Hindlimb muscle (tissue), 1 donor: ENCODE results near the gene NT5DC4. TPM values are rescaled to one million over a fixed set of nuclear protein-coding genes. Genes with fewer than 3 reads are reported as not detected.

Experiments
- DNase-seq: peaks from one replicate; pipeline ENCODE4 v3.0.0-alpha.2; 2013
- polyA plus RNA-seq: library from polyadenylated mRNA; unstranded; fragments of 120-200 nt; gene quantifications from one replicate; pipeline ENCODE4 v1.2.1, GENCODE V29; 2013; ENCODE audit not compliant: insufficient read length

NT5DC4 gene
- polyA plus RNA-seq, 1 donor, result not detected

DNA sequence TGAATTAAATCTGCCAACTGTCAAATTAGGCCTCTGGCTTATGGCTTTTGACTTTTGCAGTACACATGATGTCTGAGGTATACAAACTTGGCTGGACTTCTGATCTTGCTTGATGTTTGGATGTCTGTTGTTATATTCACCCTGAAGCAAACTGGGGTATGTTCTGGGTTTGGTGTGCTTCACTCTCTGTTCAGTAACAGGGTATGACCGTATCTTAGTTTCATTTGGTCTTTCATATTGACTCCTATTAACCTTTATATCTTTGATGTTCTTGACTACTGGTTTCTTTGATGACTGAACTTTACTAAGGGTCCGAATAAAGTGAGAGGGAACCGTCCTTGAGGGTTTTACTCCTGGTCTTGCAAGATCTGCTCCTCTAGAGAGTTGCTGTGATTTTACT lies 35.4 kb downstream of the NT5DC4 start:
- DNase-seq, result no peak

DNA sequence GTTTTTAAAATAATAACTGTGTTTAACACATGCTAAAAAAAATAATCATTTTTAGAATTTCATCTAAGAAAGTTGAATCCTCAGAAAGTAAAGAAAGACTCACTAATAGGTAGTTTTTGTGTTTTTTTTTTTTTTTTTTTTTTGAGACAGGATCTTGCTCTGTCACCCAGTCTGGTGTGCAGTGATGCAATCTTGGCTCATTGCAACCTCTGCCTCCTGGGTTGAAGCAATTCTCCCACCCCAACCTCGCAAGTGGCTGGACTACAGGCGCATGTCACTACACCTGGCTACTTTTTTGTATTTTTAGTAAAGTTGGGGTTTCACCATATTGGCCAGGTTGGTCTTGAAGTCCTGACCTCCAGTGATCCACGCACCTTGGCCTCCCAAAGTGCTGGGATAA lies 36.4 kb downstream of the NT5DC4 start:
- no peak for DNase-seq

DNA sequence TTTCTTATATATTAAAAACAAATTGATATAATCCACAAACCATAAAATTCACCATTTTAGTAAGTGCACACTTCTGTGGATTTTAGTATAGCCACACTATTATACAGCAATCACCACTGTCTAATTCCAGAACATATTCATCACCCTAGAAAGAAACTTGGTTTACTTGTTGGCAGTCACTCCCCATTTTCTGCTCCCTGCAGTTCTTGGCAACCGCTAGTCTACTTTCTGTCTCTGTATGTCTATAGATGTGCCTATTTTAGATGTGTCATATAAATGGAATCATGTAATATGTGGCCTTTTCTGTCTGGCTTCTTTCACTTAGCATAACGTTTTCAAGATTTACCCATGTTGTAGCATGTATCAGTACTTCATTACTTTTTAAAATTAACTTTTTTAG lies 37.9 kb downstream of the NT5DC4 start:
- DNase-seq, result no peak

DNA sequence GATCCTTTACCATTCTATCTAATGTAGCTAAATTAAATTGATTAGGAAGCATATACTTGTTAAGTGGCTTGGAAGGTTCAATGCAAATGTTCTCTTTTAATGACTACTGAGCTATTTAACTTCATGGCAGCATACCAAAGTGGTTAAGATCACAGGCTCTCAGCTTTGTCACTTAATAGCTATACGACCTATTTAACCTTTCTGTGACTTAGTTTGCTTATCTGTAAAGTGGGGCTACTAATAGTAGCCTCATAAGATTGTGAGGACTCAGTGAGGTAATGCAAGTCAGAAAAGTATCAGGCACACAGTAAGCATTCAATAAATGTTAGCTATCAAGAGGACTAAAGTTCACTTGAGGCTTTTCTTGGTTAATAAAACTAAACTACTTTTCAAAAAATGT lies 39.3 kb downstream of the NT5DC4 start:
- no peak for DNase-seq

DNA sequence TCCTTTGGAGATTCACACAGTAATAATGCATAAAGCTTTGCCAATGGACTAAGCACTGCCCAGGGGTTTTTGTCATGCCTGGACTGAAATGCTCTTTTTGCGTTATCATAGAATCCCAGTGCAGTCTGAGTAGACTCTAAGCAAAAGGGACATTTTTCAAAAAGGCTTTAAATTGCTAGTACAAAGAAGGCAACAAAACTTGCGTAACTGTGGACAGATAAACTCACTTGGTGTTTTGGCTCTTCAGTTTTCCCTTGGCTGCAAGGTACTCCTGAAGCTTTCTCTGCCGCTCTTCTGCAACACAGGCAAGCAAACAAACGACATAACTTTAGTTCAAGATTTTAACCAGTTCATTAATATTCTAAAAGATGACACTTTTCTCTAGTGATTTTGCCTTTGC lies 41.5 kb downstream of the NT5DC4 start:
- no peak for DNase-seq

DNA sequence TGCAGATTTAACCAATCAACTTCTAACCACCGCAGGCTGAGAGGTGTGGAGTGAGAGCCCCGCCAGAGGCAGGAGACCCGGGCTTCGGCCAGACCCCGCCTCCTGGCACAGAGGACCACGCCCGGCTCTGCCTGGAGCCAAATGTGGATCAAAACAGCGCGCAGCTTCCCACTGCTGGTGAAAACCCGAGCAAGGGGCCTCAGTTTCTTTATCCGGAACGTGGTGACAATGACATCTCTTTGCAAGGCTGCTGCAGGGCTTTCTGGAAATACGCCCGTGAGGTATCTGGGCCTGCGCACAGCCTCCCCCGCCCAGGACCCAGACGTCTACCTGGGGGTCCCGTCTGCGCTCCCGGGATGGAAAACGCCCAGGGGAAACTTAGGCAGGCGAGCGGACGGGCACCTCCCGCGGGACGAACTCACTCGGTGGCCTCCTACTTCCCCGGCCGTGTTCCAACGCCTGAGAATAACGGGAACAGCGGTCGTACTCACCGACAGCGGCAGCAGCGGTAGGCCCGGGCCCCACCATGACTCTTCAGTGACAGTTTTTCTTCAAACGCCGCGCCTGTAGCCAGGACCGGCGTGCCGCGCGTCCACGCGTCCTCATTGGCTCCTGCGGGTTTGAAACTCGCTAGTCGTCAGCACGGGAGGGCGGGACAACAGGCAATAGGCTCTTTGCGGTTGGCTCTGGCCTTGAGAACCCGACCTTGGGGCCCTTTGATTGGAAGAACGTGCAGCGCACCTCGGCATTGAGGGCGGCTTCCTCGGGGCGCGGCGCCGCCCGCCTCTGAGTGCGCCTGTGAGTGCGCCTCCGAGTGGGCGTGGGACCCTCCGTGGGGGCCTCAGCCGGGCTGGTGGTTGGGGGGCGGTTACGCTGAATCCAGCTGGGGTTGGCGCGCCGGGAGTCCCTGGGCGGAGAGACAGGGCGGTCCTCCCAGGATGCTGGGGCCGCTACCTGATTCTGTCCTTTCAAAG lies 43.5 kb downstream of the NT5DC4 start, which contains the start of gene CKAP2L:
CKAP2L (minus strand) TSS at position 539 of the 974 bp plus-strand sequence; CDS start at position 528, 11 bp downstream.
- DNase-seq, result peak; percentile 98

DNA sequence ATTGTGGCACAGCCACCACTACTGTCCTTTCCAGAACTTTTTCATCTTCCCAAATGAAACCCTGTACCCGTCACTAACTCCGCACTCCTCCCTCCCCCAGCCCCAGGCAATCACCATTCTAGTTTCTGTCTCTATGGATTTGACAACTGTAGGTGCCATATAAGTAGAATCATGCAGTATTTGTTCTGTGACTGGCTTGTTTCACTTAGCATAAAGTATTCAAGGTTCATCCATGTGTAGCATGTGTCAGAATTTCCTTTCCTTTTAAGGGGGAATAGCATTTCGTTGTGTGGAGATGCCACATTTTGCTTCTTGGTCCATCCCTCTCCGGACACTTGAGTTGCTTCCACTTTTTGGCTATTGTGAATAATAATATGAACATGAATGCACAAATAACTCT lies 44.4 kb downstream of the NT5DC4 start:
- no peak for DNase-seq

DNA sequence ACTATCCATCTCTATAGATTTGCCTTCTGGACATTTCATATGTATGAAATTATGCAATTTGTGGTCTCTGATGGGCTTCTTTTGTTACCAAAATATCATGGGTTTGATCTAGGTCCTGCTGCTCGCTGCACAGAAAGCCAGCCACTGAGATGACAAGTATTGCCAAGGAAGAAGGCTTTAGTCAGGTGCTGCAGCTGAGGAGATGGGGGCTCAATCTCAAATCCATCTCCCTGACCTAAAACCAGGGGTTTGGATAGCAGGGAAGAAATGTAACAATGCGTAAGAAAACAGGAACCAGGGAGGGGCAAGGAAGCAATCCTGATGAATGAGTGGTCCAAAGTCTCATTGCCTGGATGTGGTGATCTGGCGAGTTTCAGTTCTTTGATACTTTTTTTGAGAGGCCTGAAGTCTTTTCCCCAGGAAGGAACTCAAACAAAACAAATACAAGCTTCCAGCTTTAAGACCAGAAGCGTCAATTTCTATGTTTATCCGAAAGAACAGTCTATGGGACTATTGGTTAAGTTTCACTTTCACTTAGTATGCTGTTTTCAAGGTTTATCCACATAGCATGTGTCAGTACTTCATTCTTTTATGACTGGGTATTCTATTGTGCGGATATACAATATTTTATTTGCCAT lies 47.0 kb downstream of the NT5DC4 start:
- DNase-seq, result no peak

DNA sequence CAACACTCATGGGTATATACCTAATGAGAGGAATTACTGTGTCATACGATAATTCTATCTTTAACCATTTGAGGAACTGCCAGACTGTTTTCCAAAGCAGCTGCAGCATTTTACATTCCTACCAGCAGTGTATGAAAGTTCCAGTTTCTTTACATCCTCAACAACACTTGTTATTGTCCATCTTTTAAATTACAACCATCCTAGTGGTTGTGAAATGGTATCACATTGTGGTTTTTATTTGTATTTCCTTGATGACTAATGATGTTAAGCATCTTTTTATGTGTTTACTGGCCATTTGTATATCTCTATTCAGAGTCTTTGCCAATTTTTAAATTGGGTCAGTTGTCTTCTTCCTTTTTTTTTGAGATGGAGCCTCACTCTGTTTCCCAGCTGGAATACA lies 47.6 kb downstream of the NT5DC4 start:
- no peak for DNase-seq

DNA sequence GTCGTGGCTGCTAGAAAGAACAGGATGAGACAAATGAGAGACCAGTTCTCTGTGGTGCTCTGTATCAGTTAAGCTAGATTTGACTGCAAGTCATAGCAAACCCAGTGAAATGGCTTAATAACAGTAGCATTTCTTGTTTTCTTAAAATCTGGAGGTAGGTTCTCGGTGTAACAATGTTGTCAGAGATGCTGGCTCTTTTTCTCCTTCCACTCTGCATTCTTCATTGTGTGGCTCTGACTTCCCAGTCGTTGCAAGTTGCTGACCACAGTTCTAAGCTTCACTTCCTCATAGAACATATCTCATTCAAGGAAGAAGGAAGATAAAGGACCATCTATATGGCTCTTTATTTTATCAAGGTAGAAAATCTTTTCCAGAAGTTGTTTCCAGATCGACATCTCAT lies 51.5 kb downstream of the NT5DC4 start:
- DNase-seq, result no peak

DNA sequence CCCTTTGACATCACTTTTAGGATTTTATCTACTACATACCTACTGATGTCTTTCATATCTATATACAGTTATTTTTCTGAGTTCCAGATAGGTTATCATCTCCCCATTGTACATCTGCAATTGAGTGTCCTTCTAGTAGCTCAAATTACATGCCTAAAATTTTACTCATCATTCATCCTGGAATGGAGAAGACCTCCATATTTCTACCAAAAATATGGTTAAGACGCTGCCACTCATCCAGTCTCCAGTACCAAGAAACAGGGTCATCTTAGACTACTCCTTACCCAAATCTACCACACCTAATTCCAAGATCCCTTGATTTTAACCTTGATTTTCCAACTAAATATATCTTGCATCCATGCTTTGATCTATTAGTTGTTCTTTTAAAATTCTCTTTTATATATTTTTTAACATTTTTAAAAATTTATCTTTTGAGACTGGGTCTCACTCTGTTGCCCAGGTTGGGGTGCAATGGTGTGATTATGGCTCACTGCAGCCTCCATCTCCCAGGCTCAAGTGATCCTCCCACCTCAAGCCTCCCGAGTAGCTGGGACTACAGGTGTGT lies 52.2 kb downstream of the NT5DC4 start:
- DNase-seq, result no peak

DNA sequence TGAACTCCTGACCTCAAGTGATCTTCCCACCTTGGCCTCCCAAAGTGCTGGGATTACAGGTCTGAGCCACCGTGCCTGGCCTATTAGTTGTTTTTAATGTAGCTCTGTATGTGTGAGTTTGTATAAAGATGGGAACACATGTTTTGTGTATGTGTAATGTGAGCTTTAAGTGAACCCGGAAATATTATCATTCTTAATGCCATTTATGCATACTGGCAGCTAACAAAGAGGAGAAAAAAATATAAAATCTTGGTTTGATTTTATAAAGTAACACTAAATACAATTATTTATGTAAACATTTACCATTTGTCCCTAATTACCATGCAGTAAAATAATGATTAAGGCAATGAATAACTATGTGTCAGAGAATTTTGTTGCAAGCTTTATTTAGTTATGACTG lies 52.7 kb downstream of the NT5DC4 start:
- no peak for DNase-seq

DNA sequence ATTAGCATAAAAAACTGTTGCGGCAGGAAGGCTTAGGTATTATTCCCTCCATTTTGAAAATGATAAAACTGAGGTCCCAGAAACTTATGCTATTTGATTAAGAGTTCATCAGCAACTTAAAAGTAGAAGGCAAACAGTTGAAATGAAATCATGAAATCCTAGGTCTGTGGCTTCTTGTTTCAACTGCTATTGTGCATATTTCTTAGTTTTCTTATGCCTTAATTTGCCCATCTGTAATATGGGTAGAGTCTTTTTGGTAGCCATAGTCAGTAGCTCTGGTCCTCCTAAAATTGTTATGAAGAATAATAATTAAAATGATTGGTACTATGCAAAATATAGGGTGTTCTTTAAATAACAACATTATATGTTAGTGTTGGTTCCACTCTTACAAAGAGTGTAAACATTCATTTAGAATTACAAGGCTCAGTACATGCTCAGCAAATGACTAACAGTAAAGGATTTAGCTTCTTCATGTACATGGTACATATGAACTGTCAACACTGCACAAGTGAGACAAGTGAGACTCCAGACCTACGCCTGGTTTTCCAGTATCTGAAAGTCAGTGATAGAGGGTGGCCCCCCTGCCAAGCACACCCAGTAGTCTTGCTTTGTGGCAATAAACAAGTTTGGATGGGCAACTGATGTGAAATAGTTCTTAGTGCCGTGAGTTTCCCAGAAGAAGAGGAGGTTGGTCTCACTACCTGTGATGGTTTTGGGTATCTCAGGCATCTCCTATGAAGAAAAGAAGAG lies 53.9 kb downstream of the NT5DC4 start:
- no peak for DNase-seq

DNA sequence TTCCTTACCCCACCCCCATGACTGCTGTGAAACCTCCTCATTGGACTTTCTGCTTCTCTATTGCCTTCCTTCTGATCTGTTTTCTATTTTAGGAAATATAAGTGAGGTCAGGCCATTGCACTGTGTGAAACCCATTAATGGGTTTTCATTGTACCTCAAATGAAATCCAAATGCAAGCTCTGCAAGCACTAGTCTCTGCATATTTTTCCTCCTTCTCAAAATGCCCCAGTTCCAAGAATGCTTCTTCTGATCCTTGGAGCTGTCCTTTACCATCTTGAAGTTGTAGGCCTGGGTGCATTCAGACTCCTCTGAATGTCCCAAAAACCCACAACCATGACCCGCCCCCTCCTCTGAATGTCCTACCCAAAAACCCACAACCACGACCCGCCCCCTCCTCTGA lies 55.3 kb downstream of the NT5DC4 start:
- DNase-seq, result no peak

DNA sequence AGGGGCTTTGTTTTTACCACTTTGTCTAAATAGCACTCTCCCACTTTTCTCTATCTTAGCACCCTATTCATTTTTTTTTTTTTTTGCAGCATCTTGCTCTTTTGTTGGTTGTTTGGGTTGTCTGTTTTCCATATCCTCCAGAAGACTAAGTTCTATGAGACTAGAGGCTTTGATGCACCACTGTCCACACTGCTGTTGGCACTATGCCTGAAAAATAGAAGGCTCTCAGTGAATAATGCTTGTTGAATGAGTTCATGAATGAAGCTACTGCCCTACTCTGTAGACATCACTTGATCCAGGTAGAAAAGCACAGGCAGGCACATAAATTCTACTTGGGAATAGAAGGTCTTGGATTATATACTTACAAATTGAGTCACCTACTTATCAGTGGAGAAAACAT lies 56.2 kb downstream of the NT5DC4 start:
- DNase-seq, result no peak

DNA sequence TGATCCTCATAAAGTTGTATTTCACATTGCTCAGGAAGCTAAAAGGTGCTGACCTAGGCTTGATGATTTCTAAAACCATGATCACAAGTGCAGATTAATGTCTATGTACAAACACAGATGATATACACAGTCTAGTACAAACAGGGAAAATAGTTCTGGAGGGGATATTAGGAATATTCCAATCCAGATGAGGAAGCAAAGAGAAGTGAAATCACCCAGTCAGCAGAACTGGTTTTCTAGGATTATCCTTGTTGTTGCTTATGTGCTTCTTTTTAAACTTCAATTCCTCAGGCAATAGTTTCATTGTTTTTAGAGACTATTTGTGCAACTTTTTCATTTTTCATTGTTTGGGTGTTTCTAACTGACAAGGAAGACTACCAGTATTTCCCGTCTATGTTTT lies 58.8 kb downstream of the NT5DC4 start:
- DNase-seq, result no peak

DNA sequence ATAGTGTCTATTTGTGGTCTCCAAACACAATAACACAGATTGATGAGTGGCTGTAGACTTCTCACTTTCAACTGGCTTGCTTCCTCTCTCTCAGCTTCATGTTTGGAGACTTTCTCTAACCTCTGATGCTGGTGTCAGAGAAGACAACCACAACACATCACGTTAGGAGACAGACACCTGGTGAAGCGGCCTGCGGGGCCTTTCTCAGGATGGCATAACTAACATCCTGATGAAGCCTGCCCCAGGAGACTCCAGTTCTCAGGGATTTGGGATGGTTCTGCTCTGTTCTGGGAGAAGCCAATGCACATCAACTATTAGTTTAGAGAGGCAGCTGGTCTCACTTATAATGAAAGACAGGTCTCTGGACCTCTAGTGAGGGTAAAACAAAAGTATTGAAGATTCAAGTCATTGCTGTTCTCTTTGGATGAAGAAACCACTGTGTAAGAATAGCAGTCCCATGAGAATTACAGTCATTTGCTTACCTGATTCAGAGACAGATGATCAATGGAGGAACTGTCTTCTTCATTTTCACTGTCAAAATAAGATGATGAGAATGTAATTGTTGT lies 61.5 kb downstream of the NT5DC4 start:
- no peak for DNase-seq

DNA sequence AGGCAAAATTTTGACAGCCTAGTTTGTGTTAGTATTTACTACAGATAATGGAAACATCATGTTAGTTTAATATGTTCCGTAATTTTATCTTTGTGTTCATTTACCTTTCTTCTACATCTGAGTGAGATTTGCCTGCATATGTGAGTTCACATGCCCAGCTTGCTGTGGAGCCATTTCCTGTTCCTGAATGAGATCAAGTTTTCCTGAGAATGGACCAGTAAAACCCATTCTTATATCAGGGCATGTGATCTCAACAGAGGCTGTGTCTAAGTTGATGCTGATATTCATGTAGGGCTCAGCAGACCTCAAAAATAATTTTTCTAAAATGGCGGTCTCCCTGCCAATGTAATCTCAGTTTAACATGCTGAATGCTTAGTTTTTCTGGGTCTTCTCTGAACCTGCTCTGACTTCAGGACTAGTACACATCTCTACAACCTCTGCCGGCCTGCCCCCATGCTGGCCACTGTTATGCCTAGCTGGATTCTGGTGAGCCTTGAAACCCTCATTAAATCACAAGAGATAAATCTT lies 62.4 kb downstream of the NT5DC4 start:
- DNase-seq, result no peak

DNA sequence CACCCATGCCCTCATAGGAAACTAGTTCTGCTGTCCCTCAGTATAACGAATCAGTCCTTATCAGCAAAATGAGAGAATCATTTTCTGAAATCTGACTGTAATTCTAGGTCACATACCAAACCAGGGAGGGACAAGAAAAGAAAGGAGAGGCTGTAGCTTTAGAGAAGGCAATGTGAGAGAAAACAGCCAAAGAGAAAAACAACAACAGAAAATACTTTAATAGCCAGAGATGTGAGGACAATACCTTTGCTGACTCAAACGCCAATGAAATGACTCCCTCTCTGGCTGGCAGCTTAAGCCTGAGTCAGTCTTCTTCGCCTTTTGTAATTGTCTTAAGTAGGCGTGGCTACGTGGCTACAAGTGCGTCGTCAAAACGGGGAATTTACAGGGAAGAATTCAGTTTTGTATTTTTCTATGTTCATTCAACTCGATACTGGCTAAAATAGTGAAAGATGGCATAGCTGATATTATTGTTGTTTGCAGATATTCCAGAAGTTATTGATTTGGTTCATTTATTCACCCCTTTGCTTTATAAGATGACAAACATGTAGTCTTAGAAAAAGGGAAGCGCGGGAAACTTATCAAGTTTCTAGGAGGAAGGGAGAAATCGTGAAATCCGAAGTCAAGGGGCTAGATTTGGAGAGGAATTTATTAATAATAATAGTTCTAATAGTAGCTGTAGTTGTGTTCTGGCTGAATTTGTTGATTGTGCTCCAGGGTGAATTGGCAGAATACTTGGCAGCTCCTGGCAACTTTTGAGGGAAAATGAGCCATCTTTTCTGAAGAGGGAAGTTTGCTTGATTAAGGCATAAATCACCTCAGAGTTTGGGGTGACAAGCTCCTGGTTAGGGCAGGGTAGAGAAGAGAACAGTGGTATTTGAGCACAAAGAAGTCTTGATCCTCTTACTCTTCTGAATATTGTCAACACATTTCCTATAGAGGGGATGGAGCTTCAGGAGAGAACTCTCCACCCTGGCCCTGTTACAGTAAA lies 63.7 kb downstream of the NT5DC4 start, which contains the start of gene IL1A:
IL1A (minus strand) TSS at position 295 of the 991 bp plus-strand sequence. CDS start 723 bp downstream, outside the sequence.
- DNase-seq, result no peak

DNA sequence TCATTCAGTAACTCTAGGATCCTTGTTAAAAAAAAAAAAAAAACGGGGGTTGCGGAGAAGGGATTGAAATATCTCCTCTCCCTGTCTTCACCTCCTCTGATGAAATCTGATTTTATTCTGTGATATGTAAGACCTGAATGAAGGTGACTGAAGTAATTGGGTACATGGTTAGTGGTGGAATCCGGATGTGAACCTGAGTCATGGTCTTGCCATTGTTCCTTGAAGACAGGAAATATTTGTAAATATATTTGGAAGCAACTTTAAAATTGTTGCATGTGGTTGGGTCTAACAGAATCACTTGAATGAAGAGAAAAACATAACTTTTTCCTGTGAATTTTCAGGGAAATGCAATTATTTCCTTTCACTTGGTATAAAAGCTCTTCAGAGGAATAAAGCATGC lies 66.5 kb downstream of the NT5DC4 start:
- no peak for DNase-seq
